DOHH2 (cell line): ENCODE results near the gene NOMO2.
"Not testable (repeated sequence)": the region's sequence is repeated elsewhere in the genome, so short reads cannot be mapped to it uniquely, and the experiment has no call there.

Source experiments
- H3F3A ChIP-seq: fragments of 200-600 bp; sonication (generic), shearing (Covaris generic); 2 replicates; pipeline ENCODE4 v1.6.0; 2016; ENCODE audit warnings: antibody characterized with exemption, mild to moderate bottlenecking; ENCODE audit not compliant: control insufficient read depth, insufficient read depth
- H3K27ac ChIP-seq: fragments of 200-600 bp; sonication (generic); 2 replicates; pipeline ENCODE4 v1.5.1; 2014; ENCODE audit warnings: low read depth, mild to moderate bottlenecking, low read length, moderate library complexity
- H3K27me3 ChIP-seq: fragments of 200-600 bp; sonication (generic); 2 replicates; pipeline ENCODE4 v1.6.1; 2014; ENCODE audit warnings: mild to moderate bottlenecking, low read length, mixed read lengths; ENCODE audit not compliant: control insufficient read depth
- H3K36me3 ChIP-seq: fragments of 200-600 bp; sonication (generic); 2 replicates; pipeline ENCODE4 v1.6.1; 2014; ENCODE audit warnings: mild to moderate bottlenecking, low read length, moderate library complexity, mixed read lengths; ENCODE audit not compliant: control insufficient read depth
- H3K4me1 ChIP-seq: fragments of 200-600 bp; sonication (generic); 2 replicates; pipeline ENCODE4 v1.6.1; 2014; ENCODE audit warnings: mild to moderate bottlenecking, low read length, mixed read lengths; ENCODE audit not compliant: control insufficient read depth
- H3K4me2 ChIP-seq: fragments of 200-600 bp; sonication (generic); 2 replicates; pipeline ENCODE4 v1.6.0; 2014; ENCODE audit warnings: mild to moderate bottlenecking, low read length, moderate library complexity
- H3K4me3 ChIP-seq: fragments of 200-600 bp; sonication (generic); 2 replicates; pipeline ENCODE4 v1.5.1; 2014; ENCODE audit warnings: mild to moderate bottlenecking, low read length, mixed read lengths
- H3K79me2 ChIP-seq: fragments of 200-600 bp; sonication (generic); 2 replicates; pipeline ENCODE4 v1.6.1; 2014; ENCODE audit warnings: mild to moderate bottlenecking, low read length, mixed read lengths; ENCODE audit not compliant: control insufficient read depth
- H3K9me2 ChIP-seq: fragments of 200-600 bp; sonication (generic); replicated peaks from 2 replicates; pipeline ENCODE4 v1.6.1; 2014; ENCODE audit warnings: mild to moderate bottlenecking, low read length, mixed read lengths; ENCODE audit not compliant: control insufficient read depth
- H3K9me3 ChIP-seq: fragments of 200-600 bp; sonication (generic); 2 replicates; pipeline ENCODE4 v1.6.1; 2014; ENCODE audit warnings: antibody characterized with exemption, low read length, mixed read lengths; ENCODE audit not compliant: control insufficient read depth, insufficient read depth
- H4K20me1 ChIP-seq: fragments of 200-600 bp; sonication (generic); 2 replicates; pipeline ENCODE4 v1.6.0; 2014; ENCODE audit warnings: low read depth, mild to moderate bottlenecking, antibody characterized with exemption, low read length, moderate library complexity; ENCODE audit not compliant: control insufficient read depth, insufficient read depth

Gene NOMO2

DNA sequence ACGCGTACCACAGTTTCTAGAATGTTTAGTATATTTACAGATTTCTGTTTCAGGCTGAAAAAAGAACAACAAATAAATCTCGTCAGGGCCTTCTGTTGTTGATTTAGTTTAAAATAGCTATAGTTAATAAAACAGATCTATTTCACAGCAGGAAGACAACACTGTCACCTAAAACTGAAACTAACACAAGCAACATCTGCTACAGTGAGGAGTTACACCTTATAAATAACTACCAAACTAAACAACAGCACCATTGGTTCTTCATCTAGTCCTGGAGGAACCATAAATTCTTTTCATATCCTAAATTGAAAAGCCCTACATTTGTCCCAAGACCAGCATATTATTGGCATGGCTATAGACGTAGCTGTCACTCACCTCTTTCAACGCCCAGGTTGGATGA lies 15.0 kb downstream of the NOMO2 start:
- H3K4me3 ChIP-seq, H3K4me1 ChIP-seq, H3K4me2 ChIP-seq, H3K36me3 ChIP-seq, H3K79me2 ChIP-seq, H3K27ac ChIP-seq, H3K27me3 ChIP-seq, H3F3A ChIP-seq, H3K9me3 ChIP-seq, H3K9me2 ChIP-seq, H4K20me1 ChIP-seq: not testable (repeated sequence)

- H3K4me3 ChIP-seq, H3K9me3 ChIP-seq, H3K9me2 ChIP-seq, H3K27ac ChIP-seq, H4K20me1 ChIP-seq, H3K27me3 ChIP-seq, H3K4me1 ChIP-seq, H3K79me2 ChIP-seq, H3K4me2 ChIP-seq, H3F3A ChIP-seq, H3K36me3 ChIP-seq: not testable (repeated sequence)
Observed at GRCh38 chr16:18544232-18545081, 17.4 kb downstream of the NOMO2 start.

DNA sequence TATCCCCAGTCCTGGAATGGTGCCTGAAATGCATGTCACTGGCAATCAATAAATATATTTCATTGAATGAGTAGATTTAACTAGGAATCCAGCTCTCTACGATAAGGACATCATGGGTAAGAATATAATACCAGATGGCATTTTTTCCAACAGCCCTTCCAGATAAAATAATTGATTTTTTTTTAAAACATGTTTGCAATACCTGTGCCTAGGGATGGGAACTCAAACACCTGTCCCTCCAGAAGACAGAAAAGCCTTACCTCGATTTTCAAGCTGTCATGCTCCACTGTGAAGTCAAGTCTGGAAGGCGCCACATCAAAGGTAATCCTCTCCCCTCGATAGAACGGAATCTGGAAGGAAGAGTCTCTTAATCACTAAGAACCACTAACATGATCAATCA lies 20.0 kb downstream of the NOMO2 start:
- not testable (repeated sequence) for H3K4me2 ChIP-seq, H3K36me3 ChIP-seq, H4K20me1 ChIP-seq, H3K27ac ChIP-seq, H3K27me3 ChIP-seq, H3K79me2 ChIP-seq, H3K4me3 ChIP-seq, H3K4me1 ChIP-seq, H3K9me3 ChIP-seq, H3K9me2 ChIP-seq, H3F3A ChIP-seq

DNA sequence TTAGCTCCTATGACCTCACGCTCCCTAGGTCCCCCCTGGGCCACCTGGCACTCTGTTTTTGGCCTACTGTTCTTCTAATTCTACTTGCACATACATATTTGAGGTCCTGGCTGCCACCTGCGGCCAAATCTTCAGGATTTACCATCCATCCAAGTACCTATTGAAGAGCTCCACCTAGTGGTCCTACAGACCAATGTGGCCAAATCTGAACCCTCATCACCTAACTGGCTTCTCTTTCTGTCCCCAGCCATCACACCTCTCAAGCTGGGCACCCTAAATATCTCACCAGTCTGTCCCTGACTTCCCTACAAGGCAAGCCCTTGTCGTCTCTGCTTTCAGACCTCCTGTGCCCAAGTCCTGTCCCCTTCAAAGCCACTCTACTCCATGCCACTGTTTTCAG lies 24.9 kb downstream of the NOMO2 start:
- not testable (repeated sequence) for H3K27me3 ChIP-seq, H4K20me1 ChIP-seq, H3K36me3 ChIP-seq, H3K9me2 ChIP-seq, H3K4me3 ChIP-seq, H3K9me3 ChIP-seq, H3K4me1 ChIP-seq, H3F3A ChIP-seq, H3K27ac ChIP-seq, H3K4me2 ChIP-seq, H3K79me2 ChIP-seq

DNA sequence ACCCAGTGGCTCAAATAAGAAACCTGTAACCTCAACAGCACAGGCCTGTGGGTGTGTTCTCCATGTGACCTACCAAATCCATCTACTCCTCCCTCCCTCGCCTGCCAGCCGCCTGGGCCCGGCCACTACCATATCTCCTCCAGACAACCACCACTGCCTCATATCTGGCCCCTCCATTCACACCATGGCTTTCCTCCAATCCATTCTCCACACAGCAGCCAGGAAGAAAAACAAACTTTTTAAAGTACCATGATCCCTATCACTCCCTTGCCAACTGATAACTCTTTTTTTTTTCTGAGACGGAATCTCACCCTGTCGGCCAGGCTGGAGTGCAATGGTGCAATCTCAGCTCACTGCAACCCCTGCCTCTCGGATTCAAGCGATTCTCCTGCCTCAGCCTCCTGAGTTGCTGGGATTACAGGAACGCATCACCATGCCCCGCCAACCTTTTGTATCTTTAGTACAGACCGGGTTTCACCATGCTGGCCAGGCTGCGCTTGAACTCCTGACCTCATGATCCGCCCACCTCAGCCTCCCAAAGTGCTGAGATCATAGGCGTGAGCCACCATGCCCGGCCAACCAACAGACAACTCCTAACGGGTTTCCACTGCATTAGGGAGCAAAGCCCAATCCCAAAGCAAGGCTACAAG lies 26.3 kb downstream of the NOMO2 start:
- not testable (repeated sequence) for H3F3A ChIP-seq, H3K9me2 ChIP-seq, H3K79me2 ChIP-seq, H3K4me1 ChIP-seq, H3K4me2 ChIP-seq, H3K27me3 ChIP-seq, H3K36me3 ChIP-seq, H3K9me3 ChIP-seq, H3K4me3 ChIP-seq, H4K20me1 ChIP-seq, H3K27ac ChIP-seq

GRCh38 chr16:18534308-18534707 lies 27.6 kb downstream of the NOMO2 start:
- H3F3A ChIP-seq, H3K36me3 ChIP-seq, H3K4me2 ChIP-seq, H3K27me3 ChIP-seq, H3K4me1 ChIP-seq, H4K20me1 ChIP-seq, H3K79me2 ChIP-seq, H3K9me3 ChIP-seq, H3K27ac ChIP-seq, H3K9me2 ChIP-seq, H3K4me3 ChIP-seq: not testable (repeated sequence)

DNA sequence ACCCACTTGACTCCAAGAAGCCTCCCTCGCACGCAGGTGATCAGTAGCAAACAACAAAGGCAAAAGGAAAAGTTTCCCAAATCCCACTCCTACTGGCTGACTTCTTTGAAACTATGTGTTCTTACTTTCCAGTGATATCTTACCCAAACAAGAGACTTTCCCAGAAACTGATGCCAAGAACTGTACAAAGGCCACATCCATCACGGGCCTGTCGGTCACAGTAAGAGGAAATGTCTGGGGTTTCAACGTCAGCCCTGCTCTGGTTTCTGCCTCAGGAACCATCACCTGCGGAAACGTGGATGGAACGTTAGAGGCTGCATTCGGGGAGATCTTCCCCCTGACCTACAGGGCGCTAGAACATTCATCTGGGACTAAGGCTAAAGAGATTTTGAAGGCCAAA lies 30.6 kb downstream of the NOMO2 start:
- not testable (repeated sequence) for H3K4me1 ChIP-seq, H3K9me3 ChIP-seq, H3K9me2 ChIP-seq, H3K4me2 ChIP-seq, H3K79me2 ChIP-seq, H3K4me3 ChIP-seq, H3K36me3 ChIP-seq, H4K20me1 ChIP-seq, H3K27me3 ChIP-seq, H3K27ac ChIP-seq, H3F3A ChIP-seq

DNA sequence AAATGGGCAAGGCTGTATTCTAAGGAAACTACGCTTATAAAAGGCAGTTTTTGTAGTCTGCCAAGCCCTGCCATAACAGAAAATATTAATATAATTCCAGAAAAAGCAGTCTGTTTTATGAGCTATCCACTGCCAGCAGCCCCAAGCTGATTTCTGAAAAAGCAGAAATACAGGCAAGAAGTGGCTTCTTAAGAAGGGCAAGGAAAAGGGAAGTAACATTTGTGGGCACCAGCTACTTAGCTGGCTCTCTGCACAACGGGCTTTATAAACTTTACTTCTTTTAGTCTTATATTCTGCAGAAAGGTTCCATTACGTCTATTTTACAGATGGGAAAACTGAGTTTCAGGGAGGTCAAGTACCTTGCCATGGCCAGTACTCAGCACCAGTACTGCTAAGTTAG lies 31.6 kb downstream of the NOMO2 start:
- H3K27ac ChIP-seq, H3K27me3 ChIP-seq, H3K4me1 ChIP-seq, H3K79me2 ChIP-seq, H3K9me3 ChIP-seq, H3K4me3 ChIP-seq, H3K4me2 ChIP-seq, H3K9me2 ChIP-seq, H4K20me1 ChIP-seq, H3K36me3 ChIP-seq, H3F3A ChIP-seq: not testable (repeated sequence)
